ENCODE data around the gene FGF16.

The FGF16 gene

DNA sequence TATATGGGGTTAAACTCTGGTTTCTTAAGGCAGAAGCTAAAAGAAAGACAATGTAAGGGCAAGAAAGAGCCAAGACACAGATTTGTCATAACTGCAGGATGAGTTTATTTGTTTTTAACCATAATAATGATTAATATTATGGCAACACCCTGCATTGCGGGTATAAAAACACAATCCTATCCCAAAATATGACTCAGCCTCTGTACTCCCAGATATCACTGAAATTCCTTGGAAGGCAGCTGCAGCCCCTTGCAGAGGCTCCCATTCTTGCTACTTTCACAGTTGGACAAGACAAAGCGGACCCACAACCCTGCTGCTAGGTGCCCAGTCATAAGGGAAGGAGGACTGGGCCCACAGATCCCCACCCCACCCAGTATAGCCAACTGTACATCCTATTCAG lies 20.4 kb upstream of the FGF16 start:
- TF ChIP-seq CTCF (IDR thresholded peaks at IDR 0.05) = no peak
- no peak for TF ChIP-seq ZFX (IDR thresholded peaks at IDR 0.05; ENCODE audit: borderline replicate concordance)
- no peak overlapping the region for H3K27ac ChIP-seq

DNA sequence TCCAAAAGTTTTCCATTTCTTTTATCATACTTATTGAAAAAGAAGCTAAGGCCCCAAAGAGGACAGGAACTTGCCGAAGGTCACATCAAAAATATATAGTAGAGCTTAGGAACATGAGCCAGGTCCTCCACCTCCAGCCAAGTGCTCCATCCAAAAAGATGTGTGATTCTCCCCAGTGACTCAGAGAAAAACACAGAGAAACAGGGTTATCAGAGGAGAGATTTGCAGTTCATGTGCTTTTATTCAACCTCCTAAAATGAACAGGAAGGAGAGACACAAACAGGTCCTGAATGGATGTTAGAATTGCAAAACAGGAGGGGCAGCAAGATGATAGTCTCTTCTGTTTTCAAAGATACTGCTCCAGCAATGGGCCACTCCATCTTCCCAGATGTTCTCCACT lies 19.6 kb upstream of the FGF16 start:
- H3K27ac ChIP-seq = no peak overlapping the region

DNA sequence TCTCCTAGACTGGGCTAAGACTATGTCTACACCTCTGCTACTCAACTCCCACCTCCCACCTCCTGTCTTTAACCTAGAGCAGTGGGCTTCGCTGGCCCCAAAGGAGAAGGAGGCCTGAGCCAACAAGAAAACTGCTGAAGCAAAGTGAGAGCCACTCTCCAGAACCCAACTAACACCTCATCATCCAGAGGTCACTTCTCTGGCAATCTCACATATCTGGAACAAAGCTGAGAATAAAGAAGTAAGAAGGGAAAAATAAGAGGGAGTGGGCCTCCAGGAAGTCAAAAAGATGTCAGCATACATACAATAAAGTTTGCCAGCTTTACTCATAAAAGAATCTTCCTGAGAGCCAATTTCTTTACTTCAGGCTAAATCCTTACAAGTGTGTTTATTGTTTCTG lies 18.6 kb upstream of the FGF16 start:
- TF ChIP-seq CTCF (IDR thresholded peaks at IDR 0.05) (no peak), ZFX (IDR thresholded peaks at IDR 0.05; ENCODE audit: borderline replicate concordance) (no peak)
- no peak overlapping the region for H3K27ac ChIP-seq

More for the DNA sequence above, 19.6 kb upstream of the FGF16 start:
- TF ChIP-seq ZFX (IDR thresholded peaks at IDR 0.05; ENCODE audit: borderline replicate concordance) (no peak), CTCF (IDR thresholded peaks at IDR 0.05) (no peak)

GRCh38 chrX:77431227-77431626 lies 16.0 kb upstream of the FGF16 start:
- TF ChIP-seq CTCF (IDR thresholded peaks at IDR 0.05) = no peak
- no peak for TF ChIP-seq ZFX (IDR thresholded peaks at IDR 0.05; ENCODE audit: borderline replicate concordance)
- H3K27ac ChIP-seq = no peak overlapping the region

DNA sequence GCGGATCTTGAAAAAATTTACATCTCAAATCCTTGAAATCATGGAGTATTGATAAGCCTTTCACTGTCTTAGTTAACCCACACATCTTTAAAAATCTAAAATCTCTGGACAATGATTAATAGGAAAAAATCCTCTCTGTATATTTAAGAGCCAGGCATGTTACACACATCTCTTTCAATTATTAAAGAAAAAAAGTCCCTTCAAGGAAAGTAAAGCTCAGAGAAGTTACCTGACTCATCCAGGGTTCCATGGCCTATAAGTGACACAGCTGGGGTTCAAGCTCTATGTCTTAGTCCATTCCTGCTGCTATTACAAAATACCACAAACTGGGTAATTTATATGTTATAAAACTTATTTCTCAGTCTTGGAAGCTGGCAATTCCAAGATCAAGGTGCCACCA lies 14.2 kb upstream of the FGF16 start:
- TF ChIP-seq CTCF (IDR thresholded peaks at IDR 0.05) (no peak), ZFX (IDR thresholded peaks at IDR 0.05; ENCODE audit: borderline replicate concordance) (no peak)
- no peak overlapping the region for H3K27ac ChIP-seq

DNA sequence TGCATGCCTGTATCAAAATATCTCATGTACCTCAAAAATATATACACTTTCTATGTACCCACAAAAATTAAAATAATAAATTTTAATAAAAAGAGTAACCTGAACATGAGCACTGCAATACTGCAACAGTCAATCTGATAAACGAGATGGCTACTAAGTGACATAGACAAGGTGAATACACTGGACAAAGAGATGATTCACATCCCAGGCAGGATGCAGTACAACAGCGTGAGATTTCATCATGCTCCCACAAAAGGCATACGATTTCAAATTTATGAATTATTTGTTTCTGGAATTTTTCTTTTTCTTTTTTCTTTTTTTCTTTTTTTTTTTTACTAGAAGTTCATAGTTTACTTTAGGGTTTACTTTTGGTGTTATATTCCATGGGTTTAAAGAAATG lies 12.2 kb upstream of the FGF16 start:
- no peak overlapping the region for H3K27ac ChIP-seq
- no peak for TF ChIP-seq CTCF (IDR thresholded peaks at IDR 0.05)
- no peak for TF ChIP-seq ZFX (IDR thresholded peaks at IDR 0.05; ENCODE audit: borderline replicate concordance)

DNA sequence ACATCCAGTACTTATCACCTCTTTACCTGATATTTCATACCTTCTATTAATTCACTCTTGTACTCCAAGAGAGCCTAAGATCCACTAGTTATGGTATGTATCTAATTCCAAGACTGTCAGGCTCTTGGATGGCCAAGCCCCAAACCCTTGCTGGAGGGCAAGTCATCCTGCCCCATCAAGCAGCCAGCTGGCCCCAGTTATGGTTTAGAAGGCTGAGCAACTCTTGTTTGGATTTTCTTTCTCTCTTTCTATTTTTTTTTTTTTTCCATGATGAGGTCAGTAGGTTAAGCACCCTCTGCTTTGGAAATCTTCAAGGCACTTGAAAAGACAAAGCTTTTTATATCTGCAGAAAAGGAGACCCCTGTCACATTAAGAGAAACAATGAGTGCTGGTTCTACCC lies 10.9 kb upstream of the FGF16 start:
- no peak overlapping the region for H3K27ac ChIP-seq

More for the DNA sequence above, 10.9 kb upstream of the FGF16 start:
- TF ChIP-seq ZFX (IDR thresholded peaks at IDR 0.05; ENCODE audit: borderline replicate concordance) (no peak), CTCF (IDR thresholded peaks at IDR 0.05) (no peak)
